Heart right ventricle (tissue), 16 donors: ENCODE measurements around the gene GLIPR1L2. TPM values are rescaled to one million over a fixed set of nuclear protein-coding genes. Genes with fewer than 3 reads are reported as not detected.
A peak's percentile ranks its signal among the peaks of the same experiment; 100 is the strongest.

ENCODE experiments used
- ATAC-seq, 8 donors: fragments of 200-7000 bp; cut with Tn5 transposase; one replicate each; pipeline ENCODE4 v1.9.1; 2020; ENCODE audit warnings: mild to moderate bottlenecking in 8 of 8, moderate library complexity in 8 of 8, moderate number of reproducible peaks in 1 of 8
- DNase-seq, 2 donors: peaks; one replicate each; pipeline ENCODE4 v3.0.0-alpha.2; 2020
- H3K27ac ChIP-seq, 10 donors: fragments of 200-600 bp; sonication (generic) in 2 of 10; one replicate each; pipeline versions ENCODE4 v1.5.0 to v1.8.0; 2020 to 2022; ENCODE audit warnings: mild to moderate bottlenecking in 3 of 10
- H3K27me3 ChIP-seq, 7 donors: fragments of 200-600 bp; one replicate each; pipeline ENCODE4 v1.8.0; 2021 to 2022; ENCODE audit warnings: mild to moderate bottlenecking in 2 of 7
- H3K36me3 ChIP-seq, 9 donors: fragments of 200-600 bp; sonication (generic) in 1 of 9; one replicate each; pipeline versions ENCODE4 v1.5.0 to v1.8.0; 2020 to 2022; ENCODE audit warnings: mild to moderate bottlenecking in 2 of 9
- H3K4me1 ChIP-seq, 9 donors: fragments of 200-600 bp; sonication (generic) in 1 of 9; one replicate each; pipeline versions ENCODE4 v1.5.0 to v1.8.0; 2020 to 2022; ENCODE audit warnings: mild to moderate bottlenecking in 4 of 9
- H3K4me3 ChIP-seq, 10 donors: fragments of 200-600 bp; sonication (generic) in 2 of 10; one replicate each; pipeline versions ENCODE4 v1.5.0 to v1.8.0; 2020 to 2022; ENCODE audit warnings: mild to moderate bottlenecking in 7 of 10, moderate library complexity in 2 of 10
- H3K9me3 ChIP-seq, 11 donors: fragments of 200-600 bp in 10 of 11; sonication (generic) in 2 of 11; one replicate each; pipeline versions ENCODE4 v1.5.0 to v1.8.0; 2013 to 2022; ENCODE audit warnings: mild to moderate bottlenecking in 2 of 11, control low read depth in 1 of 11, moderate library complexity in 1 of 11
- CTCF ChIP-seq, 9 donors: fragments of 200-600 bp; sonication (generic) in 2 of 9; IDR thresholded peaks; one replicate each; pipeline versions ENCODE4 v1.5.0 to v1.8.0; 2021 to 2022; ENCODE audit warnings: antibody characterized with exemption in 9 of 9, mild to moderate bottlenecking in 5 of 9, moderate library complexity in 1 of 9
- WGBS, 2 donors: extraction: QIAGEN DNeasy Blood & Tissue Kit; methylation state at CpG; one replicate each; pipeline ENCODE4 v1.1.7; 2013; ENCODE audit warnings: inconsistent platforms in 1 of 2; 5-methylcytosine and 5-hydroxymethylcytosine counted together
- intact Hi-C, 10 donors: fragments of 100-400 bp; cut with DNase I; formaldehyde crosslinking; loops; one replicate each; pipeline versions ENCODE4 v1.11.1 to v1.14.2; 2022
- polyA plus RNA-seq, 2 donors: library from polyadenylated mRNA; stranded (reverse); fragments of 200-250 nt; gene quantifications; one replicate each; pipeline ENCODE4 v1.2.3, GENCODE V29; 2013
- total RNA-seq, 10 donors: library from RNA; stranded (reverse); fragmentation: NEBNext Ultra II Directional in 3 of 10; extraction: Animal tissue kit (Norgen Biotek cat#: 25700) in 3 of 10; gene quantifications; one replicate each; pipeline versions ENCODE4 v1.2.1 to v1.2.4, GENCODE V29; 2021 to 2023
- donor health status: Arrhythmogenic right ventricular cardiomyopathy.
- donor health status: ischemic (EF 13 %, LVEDD 7.1; RV severe dilation, severe dysfunction).
- donor health status: healthy with polysubstance abuse.
- donor health status: DM: no; HTN: yes; CAD: no.
- donor health status: DM: no; HTN: no; CAD: no.
- donor health status: ischemic (EF 25% LVEDD 6.9; RV normal size, moderate dysfunction).
- donor health status: ischemic (EF 25% LVEDD 5.7; RV mildly dilated, moderate dysfunction).
- donor health status: healthy.
- donor health status: DM: yes; HTN: yes; CAD: no.
- donor health status: Ischemic cardiomyopathy.
- donor health status: ischemic (EF 35%, LVEDD 5.7; RV mildly dilated, moderate dysfunction).
- donor health status: nonischemic (EF 11% LVEDD 7.7; RV severe dilation, severe dysfunction).
- donor health status: DM: yes; HTN: yes; CAD: no.
- donor health status: PGD.
- donor health status: ischemic (EF 29% LVEDD 5.4; RV normal size, mild dysfunction).
- donor health status: nonischemic (EF 23%, LVEDD 6.1; RV moderate dilation, normal function).

GLIPR1L2 gene
- total and polyA plus RNA-seq, 12 donors, result 0.66 to 2.9 (median 1.3) TPM

GRCh38 chr12:75480469-75480949 is 89.6 kb downstream of the GLIPR1L2 start, which contains the start of gene GLIPR1:
Gene GLIPR1, plus strand, starts transcription at chr12:75480755. Its CDS starts 126 bp downstream, at chr12:75480881.
- H3K9me3 ChIP-seq, result no peaks in the 10 kb centered on the region
- H3K36me3 ChIP-seq, result no peaks in the 10 kb centered on the region
- H3K4me1 ChIP-seq, result peaks cover 0 to 72% (median 0%) of the 10 kb centered on the region in 9 donors
- peak within 1 kb of the TSS in 9 of 10 donors; percentile 28 to 89 (median 58) for H3K27ac ChIP-seq
- ATAC-seq (peak; percentile 75 to 96 (median 89)), DNase-seq (peak; percentile 54 to 65)
- 27 to 34% methylated on average over 8 of the region's 8 CpGs for WGBS, 2 donors
- peak within 1 kb of the TSS in 9 of 10 donors; percentile 24 to 58 (median 48) for H3K4me3 ChIP-seq
- H3K27me3 ChIP-seq, result no peaks in the 10 kb centered on the region
- intact Hi-C loops, result loop anchor here in 4 of 10 donors (5.0 to 10.0 kb wide), 4 partner anchors 86 to 786 kb away; partner anchors contain the start of genes GLIPR1L2 (in 3 of the 4), CAPS2 (in 2 of the 4) and GLIPR1L1 (in 2 of the 4)
- TF ChIP-seq CTCF (IDR thresholded peaks at IDR 0.05), result no peak

- Histone ChIP-seq H3K4me3 (peak overlapping the region in 9 of 10 donors; percentile 24 to 58 (median 48)), H3K9me3 (no peaks in the 10 kb centered on the region), H3K27ac (peak overlapping the region in 9 of 10 donors; percentile 28 to 89 (median 58)), H3K27me3 (no peaks in the 10 kb centered on the region), H3K4me1 (peaks cover 0 to 77% (median 0%) of the 10 kb centered on the region in 9 donors), H3K36me3 (peaks cover 0 to 6% (median 0%) of the 10 kb centered on the region in 9 donors)
- intact Hi-C loops, result loop anchor here in 4 of 10 donors (5.0 to 10.0 kb wide), 4 partner anchors 86 to 786 kb away; partner anchors contain the start of genes GLIPR1L2 (in 3 of the 4), CAPS2 (in 2 of the 4) and GLIPR1L1 (in 2 of the 4)
- DNase-seq (no peak), ATAC-seq (peak in 3 of 8 donors; percentile 35 to 41 (median 36))
- no peak for TF ChIP-seq CTCF (IDR thresholded peaks at IDR 0.05)
- WGBS, 2 donors, result 53 to 71% methylated on average over 5 of the region's 5 CpGs
Measured at GRCh38 chr12:75481013-75481705, 90.3 kb downstream of the GLIPR1L2 start.

- DNase-seq (no peak), ATAC-seq (no peak)
- Histone ChIP-seq H3K4me3 (peak overlapping the region in 9 of 10 donors; percentile 24 to 58 (median 48)), H3K4me1 (peaks cover 0 to 83% (median 0%) of the 10 kb centered on the region in 9 donors), H3K27ac (peak overlapping the region in 5 of 10 donors; percentile 37 to 89 (median 59)), H3K27me3 (no peaks in the 10 kb centered on the region), H3K36me3 (peaks cover 0 to 12% (median 0%) of the 10 kb centered on the region in 9 donors), H3K9me3 (no peaks in the 10 kb centered on the region)
- intact Hi-C loops, result loop anchor here in 4 of 10 donors (5.0 to 10.0 kb wide), 4 partner anchors 87 to 787 kb away; partner anchors contain the start of genes GLIPR1L2 (in 3 of the 4), CAPS2 (in 2 of the 4) and GLIPR1L1 (in 2 of the 4)
- WGBS, 2 donors, result 82 to 85% methylated on average over 4 of the region's 4 CpGs
- TF ChIP-seq CTCF (IDR thresholded peaks at IDR 0.05), result no peak
Measured at GRCh38 chr12:75481774-75482173, 90.9 kb downstream of the GLIPR1L2 start.

Other genes starting within 250 kb of the GLIPR1L2 start
- gene KCNC2, start 181.2 kb upstream of the GLIPR1L2 start, total RNA-seq, result not detected
- not detected for gene KCNC2, start 181.2 kb upstream of the GLIPR1L2 start, polyA plus RNA-seq
- gene CAPS2, start 60.8 kb upstream of the GLIPR1L2 start, total RNA-seq, result 10 to 100 TPM; 10.3 to 16.0 (median 13.0) TPM
- 10 to 100 TPM in 1 of 2 donors, 1 to 10 TPM in 1; 1.4 to 11.0 TPM for gene CAPS2, start 60.8 kb upstream of the GLIPR1L2 start, polyA plus RNA-seq
- not detected for gene GLIPR1L1, start 56.4 kb upstream of the GLIPR1L2 start, total RNA-seq
- gene GLIPR1L1, start 56.4 kb upstream of the GLIPR1L2 start, polyA plus RNA-seq, result not detected
- 10 to 100 TPM in 3 of 10 donors, 1 to 10 TPM in 7; 3.1 to 25.6 (median 5.1) TPM for gene GLIPR1, start 89.7 kb downstream of the GLIPR1L2 start, total RNA-seq
- 1 to 10 TPM; 2.0 to 3.9 TPM for gene GLIPR1, start 89.7 kb downstream of the GLIPR1L2 start, polyA plus RNA-seq
- 10 to 100 TPM; 29.2 to 44.2 (median 33.1) TPM for gene KRR1, start 120.5 kb downstream of the GLIPR1L2 start, total RNA-seq
- 10 to 100 TPM in 1 of 2 donors, 1 to 10 TPM in 1; 8.9 to 19.6 TPM for gene KRR1, start 120.5 kb downstream of the GLIPR1L2 start, polyA plus RNA-seq